HPDE6-E6E7 (cell line): ENCODE results near the gene ABHD1.

ENCODE experiments used
- DNase-seq: peaks from one replicate; pipeline ENCODE4 v3.0.0; 2011; ENCODE audit warnings: missing footprints; ENCODE audit errors: extremely low spot score

The ABHD1 gene

GRCh38 chr2:27086724-27087593, 36.7 kb upstream of the ABHD1 start, which contains the start of gene KHK:
KHK (plus strand) TSS chr2:27086772; CDS start chr2:27087260, 488 bp downstream.
- DNase-seq, result peak; percentile 56

- DNase-seq, result no peak
Measured at GRCh38 chr2:27087823-27088410, 35.7 kb upstream of the ABHD1 start.

GRCh38 chr2:27088634-27089033, 35.0 kb upstream of the ABHD1 start:
- no peak for DNase-seq

GRCh38 chr2:27089111-27089954, 34.3 kb upstream of the ABHD1 start:
- DNase-seq, result no peak

- no peak for DNase-seq
Measured at GRCh38 chr2:27091746-27092695, 31.6 kb upstream of the ABHD1 start.

- DNase-seq, result no peak
Measured at GRCh38 chr2:27092696-27093429, 30.8 kb upstream of the ABHD1 start.

GRCh38 chr2:27093430-27094352, 29.9 kb upstream of the ABHD1 start:
- no peak for DNase-seq

GRCh38 chr2:27094353-27094984, 29.1 kb upstream of the ABHD1 start:
- no peak for DNase-seq

GRCh38 chr2:27095427-27095744, 28.2 kb upstream of the ABHD1 start:
- no peak for DNase-seq

- peak; percentile 69 for DNase-seq
Measured at GRCh38 chr2:27095745-27096651, 27.6 kb upstream of the ABHD1 start.

- no peak for DNase-seq
Measured at GRCh38 chr2:27096748-27097297, 26.8 kb upstream of the ABHD1 start.

GRCh38 chr2:27097341-27097740, 26.3 kb upstream of the ABHD1 start:
- no peak for DNase-seq

- DNase-seq, result no peak
Measured at GRCh38 chr2:27099334-27099955, 24.2 kb upstream of the ABHD1 start.

GRCh38 chr2:27100036-27100435, 23.6 kb upstream of the ABHD1 start:
- DNase-seq, result no peak

GRCh38 chr2:27102329-27102728, 21.3 kb upstream of the ABHD1 start:
- DNase-seq, result no peak

- no peak for DNase-seq
Measured at GRCh38 chr2:27105981-27106380, 17.6 kb upstream of the ABHD1 start.

GRCh38 chr2:27108221-27108620, 15.4 kb upstream of the ABHD1 start:
- DNase-seq, result no peak
